ENCODE results near the gene MCF2L. TPM values are rescaled to one million over a fixed set of nuclear protein-coding genes. Genes with fewer than 3 reads are reported as not detected.

The MCF2L gene
- total RNA-seq, 4 donors from 2014 or later, result 46.5 to 89.7 (median 55.0) TPM

DNA sequence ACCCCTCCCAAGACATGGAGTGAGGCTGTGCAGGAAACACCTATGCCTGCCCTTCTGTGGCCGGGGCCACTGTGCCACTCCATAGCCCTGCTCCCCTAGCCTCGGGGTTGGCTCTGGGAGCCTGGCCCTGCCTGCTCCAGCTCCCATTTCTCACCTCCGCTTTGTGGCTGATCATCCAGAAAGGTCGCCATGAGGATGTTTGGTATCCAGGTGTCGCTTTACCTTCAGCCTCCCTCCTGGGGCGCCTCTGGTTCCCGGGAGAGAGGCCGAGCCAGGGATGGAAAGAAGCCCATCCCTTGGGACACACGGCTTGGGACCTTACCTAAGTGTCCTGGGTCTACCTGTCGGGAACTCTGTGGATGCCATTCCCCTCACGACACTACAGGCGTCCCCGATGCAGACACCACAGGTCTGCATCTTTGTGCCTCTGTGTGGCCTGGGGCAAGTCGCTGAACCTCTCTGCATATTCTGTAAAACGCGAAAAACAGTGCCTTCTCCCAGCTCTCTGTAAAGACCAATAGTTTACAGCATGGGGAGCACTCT lies 3.4 kb upstream of the MCF2L start:
- no peak for DNase-seq (ENCODE audit: low spot score in 2 of 2)
- intact Hi-C loops (cut with DNase I; ENCODE audit: low total_unique reads), result loop anchor here (10.0 kb wide), 1 partner anchor 439 kb away; no protein-coding TSS in a partner anchor
- 90 to 91% methylated on average over 16 of the region's 16 CpGs for WGBS, 2 donors
- TF ChIP-seq POLR2A (IDR thresholded peaks at IDR 0.05), result no peak
- TF ChIP-seq, protein P1, sequence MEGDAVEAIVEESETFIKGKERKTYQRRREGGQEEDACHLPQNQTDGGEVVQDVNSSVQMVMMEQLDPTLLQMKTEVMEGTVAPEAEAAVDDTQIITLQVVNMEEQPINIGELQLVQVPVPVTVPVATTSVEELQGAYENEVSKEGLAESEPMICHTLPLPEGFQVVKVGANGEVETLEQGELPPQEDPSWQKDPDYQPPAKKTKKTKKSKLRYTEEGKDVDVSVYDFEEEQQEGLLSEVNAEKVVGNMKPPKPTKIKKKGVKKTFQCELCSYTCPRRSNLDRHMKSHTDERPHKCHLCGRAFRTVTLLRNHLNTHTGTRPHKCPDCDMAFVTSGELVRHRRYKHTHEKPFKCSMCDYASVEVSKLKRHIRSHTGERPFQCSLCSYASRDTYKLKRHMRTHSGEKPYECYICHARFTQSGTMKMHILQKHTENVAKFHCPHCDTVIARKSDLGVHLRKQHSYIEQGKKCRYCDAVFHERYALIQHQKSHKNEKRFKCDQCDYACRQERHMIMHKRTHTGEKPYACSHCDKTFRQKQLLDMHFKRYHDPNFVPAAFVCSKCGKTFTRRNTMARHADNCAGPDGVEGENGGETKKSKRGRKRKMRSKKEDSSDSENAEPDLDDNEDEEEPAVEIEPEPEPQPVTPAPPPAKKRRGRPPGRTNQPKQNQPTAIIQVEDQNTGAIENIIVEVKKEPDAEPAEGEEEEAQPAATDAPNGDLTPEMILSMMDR (IDR thresholded peaks at IDR 0.05), result no peak
- no peak overlapping the region for H3K4me3 ChIP-seq (ENCODE audit: low read depth, poor library complexity, severe bottlenecking)

DNA sequence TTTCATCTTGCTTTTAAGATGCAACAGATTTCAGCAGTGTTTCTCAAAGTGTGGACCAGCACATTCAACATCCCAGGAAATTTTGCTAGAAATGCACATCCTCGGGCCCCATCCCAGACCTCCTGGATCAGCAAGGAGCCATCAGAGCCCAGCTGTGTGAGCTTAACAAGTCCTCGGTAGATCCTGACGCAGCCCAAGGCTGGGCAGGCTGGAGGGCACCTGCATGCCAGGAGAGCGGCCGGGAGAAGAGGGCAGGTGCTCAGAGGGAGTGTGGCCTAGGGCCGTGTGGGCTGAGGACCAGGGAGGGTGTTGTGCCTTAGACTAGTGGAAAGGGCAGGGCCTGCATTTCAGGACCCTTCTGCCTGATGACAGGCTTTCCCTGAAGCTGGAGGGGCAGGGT lies 2.2 kb upstream of the MCF2L start:
- no peak overlapping the region for H3K4me3 ChIP-seq (ENCODE audit: low read depth, poor library complexity, severe bottlenecking)
- TF ChIP-seq POLR2A (IDR thresholded peaks at IDR 0.05), result no peak
- TF ChIP-seq, protein P1 (IDR thresholded peaks at IDR 0.05), result no peak
- intact Hi-C loops (cut with DNase I; ENCODE audit: low total_unique reads), result loop anchor here (10.0 kb wide), 1 partner anchor 438 kb away; no protein-coding TSS in a partner anchor
- no peak for DNase-seq (ENCODE audit: low spot score in 2 of 2)
- WGBS, 2 donors, result 88 to 95% methylated on average over 6 of the region's 6 CpGs

DNA sequence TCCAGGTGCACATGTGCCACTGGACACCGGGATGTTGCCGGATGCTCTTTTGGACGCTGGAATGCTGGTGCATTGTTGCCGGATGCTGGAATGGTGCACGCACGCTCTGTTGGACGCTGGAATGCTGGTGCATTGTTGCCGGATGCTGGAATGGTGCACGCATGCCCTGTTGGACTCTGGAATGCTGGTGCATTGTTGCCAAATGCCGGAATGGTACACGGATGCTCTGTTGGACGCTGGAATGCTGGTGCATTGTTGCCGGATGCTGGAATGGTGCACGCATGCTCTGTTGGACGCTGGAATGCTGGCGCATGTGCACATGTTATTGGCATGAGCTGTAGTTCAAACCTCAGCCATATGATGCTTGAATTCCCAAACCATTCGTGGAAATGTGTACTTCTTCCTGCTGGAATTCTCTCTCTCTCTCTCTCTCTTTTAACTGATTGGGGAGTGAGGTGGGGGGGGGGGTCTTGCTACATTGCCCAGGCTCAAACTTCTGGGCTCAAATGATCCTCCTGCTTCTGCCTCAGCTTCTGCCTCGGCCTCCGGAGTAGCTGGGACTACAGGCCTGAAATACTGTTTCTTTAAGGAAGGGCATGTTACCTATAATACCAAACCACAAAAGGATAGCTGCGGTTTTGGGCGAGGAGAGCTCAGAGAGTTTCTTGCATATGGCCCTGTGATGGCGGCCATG lies 1.2 kb upstream of the MCF2L start:
- intact Hi-C loops (cut with DNase I; ENCODE audit: low total_unique reads), result loop anchor here (10.0 kb wide), 1 partner anchor 437 kb away; no protein-coding TSS in a partner anchor
- WGBS, 2 donors, result 65 to 71% methylated on average over 21 to 22 of the region's 22 CpGs
- no peak for DNase-seq (ENCODE audit: low spot score in 2 of 2)
- H3K4me3 ChIP-seq (ENCODE audit: low read depth, poor library complexity, severe bottlenecking), result no peak overlapping the region
- TF ChIP-seq POLR2A (IDR thresholded peaks at IDR 0.05), result no peak
- TF ChIP-seq, protein P1 (IDR thresholded peaks at IDR 0.05), result no peak

DNA sequence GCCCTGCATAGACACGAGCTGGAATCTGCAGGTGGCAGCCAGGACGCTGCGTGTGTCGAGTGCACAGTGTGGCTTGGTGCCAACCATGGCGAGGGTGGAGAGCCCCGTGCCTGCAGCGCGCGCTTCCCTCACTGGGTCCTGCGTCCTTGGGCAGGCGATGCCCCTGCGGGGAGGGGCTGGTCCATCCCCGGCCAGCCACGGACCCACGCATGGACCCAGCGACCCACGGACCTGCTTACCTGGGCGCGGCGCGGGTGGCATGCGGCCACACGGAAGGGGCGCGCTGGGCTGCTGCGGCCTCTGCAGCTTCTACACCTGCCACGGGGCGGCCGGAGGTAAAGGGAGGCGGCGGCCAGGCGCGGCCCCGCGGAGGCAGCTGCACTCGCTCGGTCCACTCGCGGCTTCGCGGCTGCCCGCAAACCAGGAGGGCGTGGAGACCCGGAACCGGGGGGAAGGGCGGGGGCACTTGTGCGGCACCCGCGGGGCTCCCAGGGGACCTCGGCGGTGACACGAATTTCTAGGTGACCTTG lies 569 bp upstream of the MCF2L start:
- intact Hi-C loops (cut with DNase I; ENCODE audit: low total_unique reads), result loop anchor here (10.0 kb wide), 1 partner anchor 436 kb away; no protein-coding TSS in a partner anchor
- 1 to 4% methylated on average over 14 to 44 of the region's 52 CpGs for WGBS, 2 donors
- DNase-seq (ENCODE audit: low spot score in 2 of 2), result no peak
- TF ChIP-seq POLR2A (IDR thresholded peaks at IDR 0.05), result no peak
- TF ChIP-seq, protein P1 (IDR thresholded peaks at IDR 0.05), result no peak
- peak overlapping the region; percentile 10 for H3K4me3 ChIP-seq (ENCODE audit: low read depth, poor library complexity, severe bottlenecking)

DNA sequence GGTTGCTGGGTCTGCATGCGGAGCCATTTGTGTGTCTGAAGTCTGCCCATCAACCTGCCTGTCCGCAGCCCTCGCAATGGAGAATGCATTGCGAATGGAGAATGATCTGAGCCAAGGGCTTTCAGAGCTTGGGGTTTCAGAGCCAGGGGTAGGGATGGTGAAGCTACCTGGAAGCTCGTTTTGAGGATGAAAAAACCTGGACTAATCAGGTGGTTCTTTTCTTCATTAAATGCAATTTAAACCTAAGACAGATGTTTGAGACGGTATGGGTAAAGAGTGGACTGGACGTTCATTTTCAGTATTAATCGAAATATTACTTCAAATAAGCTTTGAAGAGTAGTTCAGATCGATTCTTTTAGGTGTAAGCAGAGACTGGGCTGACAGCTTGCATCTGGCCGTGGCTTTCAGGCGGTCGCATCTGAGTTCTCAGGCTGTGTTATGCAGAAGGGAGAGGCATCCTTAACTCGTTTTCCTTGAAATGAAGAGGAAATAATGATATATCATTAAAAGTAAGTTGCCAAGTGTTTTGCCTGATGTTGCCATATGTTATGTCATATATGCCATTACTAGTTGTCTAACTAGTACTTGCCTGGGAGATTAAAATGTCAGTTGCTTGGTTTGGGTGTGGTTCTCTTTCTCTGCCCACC lies 801 bp downstream of the MCF2L start:
- DNase-seq (ENCODE audit: low spot score in 2 of 2), result no peak
- TF ChIP-seq, protein P1 (IDR thresholded peaks at IDR 0.05), result no peak
- no peak for TF ChIP-seq POLR2A (IDR thresholded peaks at IDR 0.05)
- 11 to 16% methylated on average over 13 of the region's 13 CpGs for WGBS, 2 donors
- intact Hi-C loops (cut with DNase I; ENCODE audit: low total_unique reads), result loop anchor here (10.0 kb wide), 1 partner anchor 435 kb away; no protein-coding TSS in a partner anchor
- H3K4me3 ChIP-seq (ENCODE audit: low read depth, poor library complexity, severe bottlenecking), result no peak overlapping the region
